Suprapubic skin (tissue), 4 donors: ENCODE data around the gene CAV2.

ENCODE experiments used
- POLR2A ChIP-seq, 2 donors: fragments of 450-650 bp; IDR thresholded peaks; one replicate each; pipeline ENCODE4 v1.6.1; 2017; ENCODE audit warnings: antibody characterized with exemption in 2 of 2, mild to moderate bottlenecking in 2 of 2, moderate library complexity in 2 of 2
- POLR2AphosphoS5 ChIP-seq, 3 donors: sonication (generic); formaldehyde crosslinking; IDR thresholded peaks; one replicate each; pipeline ENCODE4 v1.6.1; 2017; ENCODE audit warnings: antibody characterized with exemption in 3 of 3
- TF ChIP-seq, protein P1 (sequence below), 2 donors: fragments of 200-600 bp in 1 of 2; fragments of 450-650 bp in 1 of 2; sonication (generic) in 1 of 2; IDR thresholded peaks; one replicate each; pipeline ENCODE4 v1.5.1; 2016 to 2019; ENCODE audit warnings: antibody characterized with exemption in 2 of 2, mild to moderate bottlenecking in 1 of 2, moderate library complexity in 1 of 2

DNA sequence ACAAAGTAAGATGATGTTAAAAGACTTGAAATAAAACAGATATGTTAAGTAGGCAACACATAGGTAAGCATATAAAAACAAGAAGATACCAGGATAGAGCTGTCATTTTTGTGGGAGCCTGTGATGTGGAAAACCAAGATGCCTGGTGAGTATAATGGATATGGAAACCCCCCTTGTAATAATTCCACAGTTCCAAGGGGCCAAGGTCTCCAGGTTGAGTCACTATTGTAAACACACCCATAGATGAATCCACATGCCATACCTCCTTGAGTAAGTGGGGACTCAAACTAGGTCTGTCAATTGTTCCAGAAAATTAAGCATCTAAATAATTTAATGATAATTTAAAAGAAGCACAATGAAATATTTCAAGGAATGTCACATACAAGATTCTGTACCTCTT lies 41.2 kb downstream of the CAV2 start:
- TF ChIP-seq POLR2A (IDR thresholded peaks at IDR 0.05) (no peak), POLR2AphosphoS5 (IDR thresholded peaks at IDR 0.05) (no peak)
- TF ChIP-seq, protein P1, sequence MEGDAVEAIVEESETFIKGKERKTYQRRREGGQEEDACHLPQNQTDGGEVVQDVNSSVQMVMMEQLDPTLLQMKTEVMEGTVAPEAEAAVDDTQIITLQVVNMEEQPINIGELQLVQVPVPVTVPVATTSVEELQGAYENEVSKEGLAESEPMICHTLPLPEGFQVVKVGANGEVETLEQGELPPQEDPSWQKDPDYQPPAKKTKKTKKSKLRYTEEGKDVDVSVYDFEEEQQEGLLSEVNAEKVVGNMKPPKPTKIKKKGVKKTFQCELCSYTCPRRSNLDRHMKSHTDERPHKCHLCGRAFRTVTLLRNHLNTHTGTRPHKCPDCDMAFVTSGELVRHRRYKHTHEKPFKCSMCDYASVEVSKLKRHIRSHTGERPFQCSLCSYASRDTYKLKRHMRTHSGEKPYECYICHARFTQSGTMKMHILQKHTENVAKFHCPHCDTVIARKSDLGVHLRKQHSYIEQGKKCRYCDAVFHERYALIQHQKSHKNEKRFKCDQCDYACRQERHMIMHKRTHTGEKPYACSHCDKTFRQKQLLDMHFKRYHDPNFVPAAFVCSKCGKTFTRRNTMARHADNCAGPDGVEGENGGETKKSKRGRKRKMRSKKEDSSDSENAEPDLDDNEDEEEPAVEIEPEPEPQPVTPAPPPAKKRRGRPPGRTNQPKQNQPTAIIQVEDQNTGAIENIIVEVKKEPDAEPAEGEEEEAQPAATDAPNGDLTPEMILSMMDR (IDR thresholded peaks at IDR 0.05) = no peak
